T-cell (primary cell): ENCODE data around the gene NELFE. TPM values are rescaled to one million over a fixed set of nuclear protein-coding genes. Genes with fewer than 3 reads are reported as not detected.

Source experiments
- ATAC-seq, 4 experiments: fragments of 200-7000 bp in 3 of 4; fragments of 150-1000 bp in 1 of 4; cut with Tn5 transposase; replicated peaks in 1 of 4; 1 replicate in 3 of 4; 2 replicates in 1 of 4; pipeline ENCODE4 v1.10.0; 2021; ENCODE audit warnings: moderate library complexity in 3 of 4, mild to moderate bottlenecking in 2 of 4, moderate number of reproducible peaks in 1 of 4
- CTCF ChIA-PET, 2 donors: fragments of 300-600 bp; sonication (Branson Sonifier 250); formaldehyde crosslinking; loops; one replicate each; lab custom pipeline; 2022; ENCODE audit warnings: antibody characterized with exemption in 2 of 2; lab: Charles Lee
- POLR2A ChIA-PET, 2 donors: fragments of 300-600 bp; sonication (Branson Sonifier 250); formaldehyde crosslinking; loops; one replicate each; lab custom pipeline; 2022; ENCODE audit warnings: antibody characterized with exemption in 2 of 2; lab: Charles Lee
- DNase-seq, 35 experiments: peaks; one replicate each; pipeline versions ENCODE4 v3.0.0 to v3.0.0-alpha.2; 2013 to 2023
- H3K27ac ChIP-seq: one replicate; pipeline ENCODE4 v1.5.1; 2013; ENCODE audit warnings: low read length
- H3K27me3 ChIP-seq, 2 experiments: replicated peaks in 1 of 2; 1 replicate in 1 of 2; 2 replicates in 1 of 2; pipeline versions ENCODE4 v1.6.1 to v1.7.0; 2013; ENCODE audit warnings: low read length in 1 of 2, mixed read lengths in 1 of 2; ENCODE audit not compliant: control insufficient read depth in 2 of 2, insufficient read depth in 2 of 2; ENCODE audit errors: extremely low read depth in 1 of 2
- H3K36me3 ChIP-seq, 2 donors: 1 replicate in 1 of 2; 2 replicates in 1 of 2; pipeline versions ENCODE4 v1.6.1 to v1.7.0; 2013; ENCODE audit warnings: low read length in 1 of 2; ENCODE audit not compliant: control insufficient read depth in 2 of 2, insufficient read depth in 1 of 2; ENCODE audit errors: extremely low read depth in 1 of 2
- H3K4me1 ChIP-seq, 2 experiments: 1 replicate in 1 of 2; 2 replicates in 1 of 2; pipeline versions ENCODE4 v1.6.1 to v1.7.0; 2013; ENCODE audit warnings: low read length in 2 of 2, mixed read lengths in 1 of 2; ENCODE audit not compliant: insufficient read depth in 2 of 2, control insufficient read depth in 1 of 2; ENCODE audit errors: extremely low read depth in 1 of 2
- H3K4me3 ChIP-seq, 2 donors: 1 replicate in 1 of 2; 2 replicates in 1 of 2; pipeline versions ENCODE4 v1.5.1 to v1.7.0; 2013; ENCODE audit warnings: mild to moderate bottlenecking in 2 of 2, low read length in 1 of 2, moderate library complexity in 1 of 2; ENCODE audit not compliant: control insufficient read depth in 1 of 2; ENCODE audit errors: extremely low read depth in 1 of 2
- H3K9me3 ChIP-seq: 2 replicates; pipeline ENCODE4 v1.7.0; 2013
- H3K27ac Mint-ChIP-seq, 2 donors: one replicate each; pipeline ENCODE4 v1.8.0; 2020 to 2021; ENCODE audit warnings: mild to moderate bottlenecking in 2 of 2, mixed read lengths in 2 of 2
- H3K27me3 Mint-ChIP-seq, 2 donors: one replicate each; pipeline ENCODE4 v1.8.0; 2021 to 2022; ENCODE audit warnings: mixed read lengths in 2 of 2
- H3K36me3 Mint-ChIP-seq: one replicate; pipeline ENCODE4 v1.8.0; 2021; ENCODE audit warnings: mixed read lengths
- H3K4me1 Mint-ChIP-seq, 3 donors: one replicate each; pipeline ENCODE4 v1.8.0; 2020 to 2022; ENCODE audit warnings: mixed read lengths in 3 of 3, mild to moderate bottlenecking in 1 of 3
- H3K4me3 Mint-ChIP-seq, 3 donors: one replicate each; pipeline ENCODE4 v1.8.0; 2020 to 2022; ENCODE audit warnings: mild to moderate bottlenecking in 3 of 3, mixed read lengths in 3 of 3, moderate library complexity in 3 of 3
- H3K9me3 Mint-ChIP-seq, 3 donors: one replicate each; pipeline ENCODE4 v1.8.0; 2020 to 2022; ENCODE audit warnings: mixed read lengths in 3 of 3
- WGBS: methylation state at CpG from one replicate; pipeline ENCODE4 v1.1.5; 2013; ENCODE audit warnings: missing lambda C conversion rate; ENCODE audit not compliant: insufficient coverage; 5-methylcytosine and 5-hydroxymethylcytosine counted together
- total RNA-seq, 35 experiments: library from RNA in 6 of 35; stranded (reverse) in 6 of 35; fragments of 120-200 nt in 1 of 35; gene quantifications; one replicate each; pipeline versions ENCODE4 v1.2.1 to v1.2.4 and lab custom pipeline; 2013 to 2026

Gene NELFE
- total RNA-seq, 5 donors from 2014 or later (not counting 1 experiment from before 2014, with no cell fraction given) = 47.5 to 51.0 (median 49.4) TPM

GRCh38 chr6:31956796-31957195 is 2.0 kb downstream of the NELFE start:
- Mint-ChIP-seq H3K4me3 (peak overlapping the region; percentile 93 to 98 (median 94)), H3K36me3 (peaks cover 47% of the 10 kb centered on the region), H3K27me3 (no peaks in the 10 kb centered on the region), H3K27ac (no peak overlapping the region), H3K9me3 (no peaks in the 10 kb centered on the region), H3K4me1 (peaks cover 37 to 43% (median 41%) of the 10 kb centered on the region in 3 donors)
- ATAC-seq (no peak), DNase-seq (no peak)
- no peak overlapping the region for H3K27ac ChIP-seq
- no peak overlapping the region for H3K4me3 ChIP-seq
- POLR2A ChIA-PET = interaction anchor here (0.6 to 3.2 kb wide), 3 partner anchors 15 to 863 kb away, joined by 3 to 23 read pairs (median 5); partner anchors contain the start of genes ATF6B (in 1 of the 2) and DXO (in 1 of the 2)
- H3K36me3 ChIP-seq = peaks cover 16 to 64% of the 10 kb centered on the region in 2 donors
- CTCF ChIA-PET = interaction anchor here in 1 of 2 donors (1.1 kb wide), 1 partner anchor 59 kb away, joined by 4 read pairs; the partner anchor contains the start of gene EHMT2
- 70% methylated on average over 2 of the region's 3 CpGs for WGBS
- no peaks in the 10 kb centered on the region for H3K27me3 ChIP-seq
- H3K4me1 ChIP-seq = peaks cover 10 to 24% of the 10 kb centered on the region in 2 experiments
- no peaks in the 10 kb centered on the region for H3K9me3 ChIP-seq

- Histone ChIP-seq H3K36me3 (peaks cover 16 to 50% of the 10 kb centered on the region in 2 donors), H3K9me3 (no peaks in the 10 kb centered on the region), H3K4me1 (peaks cover 8 to 13% of the 10 kb centered on the region in 2 experiments), H3K4me3 (no peak overlapping the region), H3K27me3 (no peaks in the 10 kb centered on the region), H3K27ac (no peak overlapping the region)
- H3K4me1 Mint-ChIP-seq = peaks cover 21 to 22% (median 21%) of the 10 kb centered on the region in 3 donors
- ChIA-PET POLR2A (no interaction called here), CTCF (no interaction called here)
- peaks cover 32% of the 10 kb centered on the region for H3K36me3 Mint-ChIP-seq
- ATAC-seq (no peak), DNase-seq (no peak)
- no peak overlapping the region for H3K27ac Mint-ChIP-seq
- H3K27me3 Mint-ChIP-seq = no peaks in the 10 kb centered on the region
- H3K4me3 Mint-ChIP-seq = no peak overlapping the region
- H3K9me3 Mint-ChIP-seq = no peaks in the 10 kb centered on the region
- WGBS = 98% methylated on average over 16 of the region's 28 CpGs
Observed at GRCh38 chr6:31954511-31954910, 4.3 kb downstream of the NELFE start.

- Histone ChIP-seq H3K4me1 (peaks cover 1% of the 10 kb centered on the region in 2 experiments), H3K27me3 (no peaks in the 10 kb centered on the region), H3K36me3 (peaks cover 16 to 50% of the 10 kb centered on the region in 2 donors), H3K27ac (no peak overlapping the region), H3K4me3 (no peak overlapping the region), H3K9me3 (no peaks in the 10 kb centered on the region)
- Mint-ChIP-seq H3K4me1 (peaks cover 7 to 10% (median 8%) of the 10 kb centered on the region in 3 donors), H3K4me3 (no peak overlapping the region), H3K27me3 (no peaks in the 10 kb centered on the region), H3K36me3 (peaks cover 32% of the 10 kb centered on the region), H3K27ac (peak overlapping the region in 1 of 2 donors; percentile 9), H3K9me3 (no peaks in the 10 kb centered on the region)
- WGBS = no CpG with 5 or more reads among the region's 5 CpGs
- ATAC-seq (no peak), DNase-seq (no peak)
- ChIA-PET CTCF (interaction anchor here in 1 of 2 donors (0.5 to 1.1 kb wide), 2 partner anchors 46 to 50 kb away, joined by 3 to 5 read pairs; no protein-coding TSS in a partner anchor), POLR2A (no interaction called here)
Observed at GRCh38 chr6:31952890-31953289, 5.9 kb downstream of the NELFE start.

GRCh38 chr6:31952140-31952805 is 6.5 kb downstream of the NELFE start:
- CTCF ChIA-PET = interaction anchor here (0.5 to 1.5 kb wide), 6 partner anchors 12 to 1365 kb away, joined by 3 to 8 read pairs (median 4); partner anchors contain the start of genes DXO (in 1 of the 2), ZBTB12 (in 1 of the 2) and ZBTB22 (in 1 of the 2)
- peak; percentile 42 to 56 (median 48) for ATAC-seq
- WGBS = 87% methylated on average over 3 of the region's 5 CpGs

GRCh38 chr6:31949926-31950548 is 8.7 kb downstream of the NELFE start:
- 93% methylated on average over 1 of the region's 7 CpGs for WGBS

More at GRCh38 chr6:31952140-31952805, 6.5 kb downstream of the NELFE start:
- H3K27me3 ChIP-seq = no peaks in the 10 kb centered on the region
- H3K27ac Mint-ChIP-seq = peak overlapping the region in 1 of 2 donors; percentile 9
- no peak overlapping the region for H3K4me3 ChIP-seq
- no peaks in the 10 kb centered on the region for H3K9me3 Mint-ChIP-seq
- H3K36me3 ChIP-seq = peaks cover 16 to 50% of the 10 kb centered on the region in 2 donors
- H3K27me3 Mint-ChIP-seq = no peaks in the 10 kb centered on the region
- peaks cover 32% of the 10 kb centered on the region for H3K36me3 Mint-ChIP-seq
- no peaks in the 10 kb centered on the region for H3K9me3 ChIP-seq
- H3K4me3 Mint-ChIP-seq = no peak overlapping the region
- no peaks in the 10 kb centered on the region for H3K4me1 ChIP-seq
- peak in 5 of 35 experiments; percentile 11 to 51 (median 33) for DNase-seq
- H3K27ac ChIP-seq = no peak overlapping the region
- POLR2A ChIA-PET = no interaction called here
- H3K4me1 Mint-ChIP-seq = peaks cover under 1 to 4% (median 2%) of the 10 kb centered on the region in 3 donors

More at GRCh38 chr6:31949926-31950548, 8.7 kb downstream of the NELFE start:
- Histone ChIP-seq H3K9me3 (no peaks in the 10 kb centered on the region), H3K36me3 (peaks cover 13 to 37% of the 10 kb centered on the region in 2 donors), H3K27ac (no peak overlapping the region), H3K4me3 (no peak overlapping the region), H3K4me1 (no peaks in the 10 kb centered on the region), H3K27me3 (peaks cover 0 to 14% of the 10 kb centered on the region in 2 experiments)
- Mint-ChIP-seq H3K9me3 (no peaks in the 10 kb centered on the region), H3K4me3 (no peak overlapping the region), H3K4me1 (peaks cover 0 to 5% (median 0%) of the 10 kb centered on the region in 3 donors), H3K27ac (peak overlapping the region in 1 of 2 donors; percentile 31), H3K36me3 (peaks cover 24% of the 10 kb centered on the region), H3K27me3 (peaks cover 0 to 6% of the 10 kb centered on the region in 2 donors)
- ChIA-PET POLR2A (no interaction called here), CTCF (interaction anchor here in 1 of 2 donors (0.6 to 1.0 kb wide), 2 partner anchors 15 to 481 kb away, joined by 3 to 4 read pairs; no protein-coding TSS in a partner anchor)
- DNase-seq (no peak), ATAC-seq (no peak)
